GM23338 (cell line): Measurements from ENCODE around the gene ARHGEF38. TPM values are rescaled to one million over a fixed set of nuclear protein-coding genes. Genes with fewer than 3 reads are reported as not detected.

Experiments
- ATAC-seq: fragments of 200-7000 bp; cut with Tn5 transposase; 3 replicates; pipeline ENCODE4 v1.9.1; 2020
- DNase-seq: peaks from one replicate; pipeline ENCODE4 v3.0.0-alpha.2; 2015; ENCODE audit warnings: low spot score
- H2AFZ ChIP-seq: fragments of 200-600 bp; sonication (generic); 2 replicates; pipeline ENCODE4 v1.8.0; 2016; ENCODE audit warnings: antibody characterized with exemption, mild to moderate bottlenecking, moderate library complexity
- H3F3A ChIP-seq: fragments of 200-600 bp; sonication (generic); replicated peaks from 2 replicates; pipeline ENCODE4 v1.8.0; 2017; ENCODE audit warnings: antibody characterized with exemption, mixed run types, low read depth
- H3K27ac ChIP-seq: fragments of 200-600 bp; sonication (generic); 2 replicates; pipeline ENCODE4 v1.6.1; 2016; ENCODE audit warnings: low read depth
- H3K27me3 ChIP-seq: fragments of 200-600 bp; sonication (generic); 2 replicates; pipeline ENCODE4 v1.8.0; 2016; ENCODE audit warnings: mild to moderate bottlenecking, mixed run types, moderate library complexity; ENCODE audit not compliant: insufficient read depth
- H3K36me3 ChIP-seq: fragments of 200-600 bp; sonication (generic); 2 replicates; pipeline ENCODE4 v1.8.0; 2016; ENCODE audit warnings: mild to moderate bottlenecking; ENCODE audit not compliant: insufficient read depth
- H3K4me1 ChIP-seq: fragments of 200-600 bp; sonication (generic); 2 replicates; pipeline ENCODE4 v1.8.0; 2016; ENCODE audit warnings: mild to moderate bottlenecking, moderate library complexity; ENCODE audit not compliant: insufficient read depth
- H3K4me2 ChIP-seq: fragments of 200-600 bp; sonication (generic); 2 replicates; pipeline ENCODE4 v1.7.1; 2017; ENCODE audit warnings: mixed run types
- H3K4me3 ChIP-seq: fragments of 200-600 bp; sonication (generic); 2 replicates; pipeline ENCODE4 v1.6.1; 2016; ENCODE audit warnings: mixed run types
- H3K79me2 ChIP-seq: fragments of 200-600 bp; sonication (generic); replicated peaks from 2 replicates; pipeline ENCODE4 v1.8.0; 2017; ENCODE audit warnings: mild to moderate bottlenecking; ENCODE audit not compliant: insufficient read depth
- H3K9me2 ChIP-seq: fragments of 200-600 bp; sonication (generic); 2 replicates; pipeline ENCODE4 v1.8.0; 2017; ENCODE audit not compliant: insufficient read depth
- H4K20me1 ChIP-seq: fragments of 200-600 bp; sonication (generic); replicated peaks from 2 replicates; pipeline ENCODE4 v1.8.0; 2017; ENCODE audit warnings: mild to moderate bottlenecking; ENCODE audit not compliant: insufficient read depth
- H3K27ac Mint-ChIP-seq: 2 replicates; pipeline ENCODE4 v1.8.0; 2020; ENCODE audit warnings: inconsistent platforms, mild to moderate bottlenecking, moderate library complexity, mixed read lengths
- H3K27me3 Mint-ChIP-seq: 3 replicates; pipeline ENCODE4 v1.8.0; 2022; ENCODE audit warnings: low read depth, mild to moderate bottlenecking, moderate library complexity, mixed read lengths, inconsistent platforms; ENCODE audit not compliant: insufficient read depth, poor library complexity
- H3K36me3 Mint-ChIP-seq: 3 replicates; pipeline ENCODE4 v1.8.0; 2021; ENCODE audit warnings: low read depth, mild to moderate bottlenecking, inconsistent platforms, moderate library complexity, mixed read lengths
- H3K4me1 Mint-ChIP-seq: 3 replicates; pipeline ENCODE4 v1.8.0; 2020; ENCODE audit warnings: mild to moderate bottlenecking, inconsistent platforms, mixed read lengths
- H3K4me3 Mint-ChIP-seq: 3 replicates; pipeline ENCODE4 v1.8.0; 2021; ENCODE audit warnings: moderate library complexity, mild to moderate bottlenecking, inconsistent platforms, mixed read lengths
- H3K9me3 Mint-ChIP-seq: 3 replicates; pipeline ENCODE4 v1.8.0; 2020; ENCODE audit warnings: moderate library complexity, mild to moderate bottlenecking, inconsistent platforms, mixed read lengths
- CREB1 ChIP-seq: fragments of 250-450 bp; sonication (Bioruptor Pico); IDR thresholded peaks from 2 replicates; pipeline ENCODE4 v1.5.0; 2020; ENCODE audit warnings: low read depth, mild to moderate bottlenecking, moderate library complexity
- CTCF ChIP-seq, 2 experiments: fragments of 200-600 bp in 1 of 2; sonication (generic) in 1 of 2; conservative IDR thresholded peaks; 2 replicates each; pipeline versions ENCODE4 v1.5.1 to v1.6.1; 2016 to 2017; ENCODE audit warnings: antibody characterized with exemption in 2 of 2, low read depth in 2 of 2, mild to moderate bottlenecking in 2 of 2, moderate library complexity in 1 of 2
- ETS1 ChIP-seq: IDR thresholded peaks from 2 replicates; pipeline ENCODE4 v1.6.1; 2016; ENCODE audit warnings: antibody characterized with exemption
- EZH2 ChIP-seq: fragments of 200-600 bp; sonication (generic); IDR thresholded peaks from one replicate; pipeline ENCODE4 v1.8.0; 2017; ENCODE audit warnings: antibody characterized with exemption, mild to moderate bottlenecking, low read depth; ENCODE audit not compliant: unreplicated experiment
- EZH2phosphoT487 ChIP-seq: fragments of 200-600 bp; sonication (generic); IDR thresholded peaks from one replicate; pipeline ENCODE4 v1.8.1; 2018; ENCODE audit warnings: antibody characterized with exemption; ENCODE audit not compliant: unreplicated experiment
- JUNB ChIP-seq: IDR thresholded peaks from one replicate; pipeline ENCODE4 v1.6.1; 2016; ENCODE audit warnings: antibody characterized with exemption; ENCODE audit not compliant: unreplicated experiment
- NANOG ChIP-seq: IDR thresholded peaks from 2 replicates; pipeline ENCODE4 v1.6.1; 2016; ENCODE audit warnings: antibody characterized with exemption, borderline replicate concordance
- POLR2AphosphoS5 ChIP-seq: IDR thresholded peaks from 2 replicates; pipeline ENCODE4 v1.6.1; 2016; ENCODE audit warnings: antibody characterized with exemption, low read depth
- REST ChIP-seq: IDR thresholded peaks from one replicate; pipeline ENCODE4 v1.6.1; 2018; ENCODE audit warnings: antibody characterized with exemption; ENCODE audit not compliant: unreplicated experiment
- STAT1 ChIP-seq: IDR thresholded peaks from one replicate; pipeline ENCODE4 v1.6.1; 2016; ENCODE audit warnings: antibody characterized with exemption; ENCODE audit not compliant: unreplicated experiment
- ZNF114 ChIP-seq: fragments of 250-450 bp; sonication (Bioruptor Pico); IDR thresholded peaks from 2 replicates; pipeline ENCODE4 v1.5.0; 2020; ENCODE audit warnings: mild to moderate bottlenecking, moderate library complexity
- ZNF331 ChIP-seq: fragments of 250-450 bp; sonication (Bioruptor Pico); IDR thresholded peaks from 2 replicates; pipeline ENCODE4 v1.5.0; 2020; ENCODE audit warnings: low read depth, mild to moderate bottlenecking, moderate library complexity
- ZNF462 ChIP-seq: fragments of 250-450 bp; sonication (Bioruptor Pico); IDR thresholded peaks from 2 replicates; pipeline ENCODE4 v1.5.0; 2020; ENCODE audit warnings: mild to moderate bottlenecking, moderate library complexity
- polyA plus RNA-seq: library from polyadenylated mRNA; unstranded; fragments of >200 nt; fragmentation: Nextera tagmentation; extraction: Ambion mirVana; gene quantifications from 2 replicates; pipeline ENCODE4 v1.2.1, GENCODE V29; 2016
- total RNA-seq: library from RNA; depleted of rRNA; stranded (reverse); fragments of >200 nt; shearing (Covaris generic); gene quantifications from 2 replicates; pipeline ENCODE4 v1.2.3, GENCODE V29; 2014

Gene ARHGEF38
- total and polyA plus RNA-seq, 2 experiments from 2014 or later: 0.58 TPM; not detected in 1

DNA sequence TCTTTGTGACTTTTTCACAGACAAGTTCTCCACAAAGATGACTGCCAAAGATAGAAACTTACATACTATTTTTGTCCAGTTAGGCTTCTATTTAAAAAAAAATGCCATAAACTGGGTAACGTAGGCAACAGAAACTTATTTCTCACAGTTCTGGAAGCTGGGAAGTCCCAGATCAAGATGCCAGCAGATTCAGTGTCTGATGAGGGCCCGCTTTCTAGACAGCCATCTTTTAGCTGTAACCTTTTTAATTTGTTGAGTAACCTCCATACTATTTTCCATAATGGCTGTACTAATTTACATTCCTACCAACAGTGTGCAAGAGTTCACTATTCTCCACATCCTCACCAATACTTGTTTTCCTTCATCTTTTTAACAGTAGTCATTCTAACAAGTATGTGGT lies 55.5 kb downstream of the ARHGEF38 start:
- H3K27ac ChIP-seq: no peak overlapping the region
- TF ChIP-seq POLR2AphosphoS5: no peak
- no peak for TF ChIP-seq STAT1
- no peak for TF ChIP-seq ZNF331 (CRISPR knock-in tag)
- no peak for TF ChIP-seq NANOG
- TF ChIP-seq ZNF114 (CRISPR knock-in tag): no peak
- no peak for TF ChIP-seq EZH2
- TF ChIP-seq EZH2phosphoT487: no peak
- TF ChIP-seq CREB1 (CRISPR knock-in tag): no peak
- TF ChIP-seq CTCF (conservative IDR thresholded peaks at IDR 0.05; ENCODE audit: low read depth in 2 of 2): no peak
- TF ChIP-seq ZNF462 (CRISPR knock-in tag): no peak
- TF ChIP-seq REST: no peak
- TF ChIP-seq ETS1: no peak
- no peak for TF ChIP-seq JUNB
- H3K4me1 ChIP-seq: no peaks in the 10 kb centered on the region
- no peaks in the 10 kb centered on the region for H3F3A ChIP-seq
- no peaks in the 10 kb centered on the region for H4K20me1 ChIP-seq
- Mint-ChIP-seq H3K4me1 (no peaks in the 10 kb centered on the region), H3K27ac (no peak overlapping the region), H3K36me3 (no peaks in the 10 kb centered on the region), H3K9me3 (no peaks in the 10 kb centered on the region), H3K4me3 (no peak overlapping the region), H3K27me3 (no peaks in the 10 kb centered on the region)
- H3K79me2 ChIP-seq: no peaks in the 10 kb centered on the region
- ATAC-seq: no peak
- no peak overlapping the region for H2AFZ ChIP-seq
- no peaks in the 10 kb centered on the region for H3K9me2 ChIP-seq
- no peaks in the 10 kb centered on the region for H3K27me3 ChIP-seq
- H3K4me2 ChIP-seq: no peak overlapping the region
- no peaks in the 10 kb centered on the region for H3K36me3 ChIP-seq
- no peak overlapping the region for H3K4me3 ChIP-seq
- DNase-seq: no peak
